ENCODE measurements around the gene CEACAM5.
"Not testable (repeated sequence)": the region's sequence is repeated elsewhere in the genome, so short reads cannot be mapped to it uniquely, and the experiment has no call there.

The CEACAM5 gene

GRCh38 chr19:41745756-41746155, 37.3 kb downstream of the CEACAM5 start:
- no peak for DNase-seq

GRCh38 chr19:41746593-41747227, 38.3 kb downstream of the CEACAM5 start:
- DNase-seq: peak; percentile 91

GRCh38 chr19:41748012-41748411, 39.6 kb downstream of the CEACAM5 start:
- DNase-seq: no peak

GRCh38 chr19:41750248-41751134, 42.1 kb downstream of the CEACAM5 start:
- DNase-seq: peak; percentile 52

GRCh38 chr19:41753159-41753558, 44.7 kb downstream of the CEACAM5 start:
- peak; percentile 34 for DNase-seq

GRCh38 chr19:41753936-41754529, 45.6 kb downstream of the CEACAM5 start:
- peak; percentile 62 for DNase-seq

GRCh38 chr19:41755328-41755913, 47.0 kb downstream of the CEACAM5 start, which contains the start of gene CEACAM6:
CEACAM6 (plus strand) TSS chr19:41755530; CDS start chr19:41755639, 109 bp downstream.
- DNase-seq: no peak

GRCh38 chr19:41758846-41759245, 50.4 kb downstream of the CEACAM5 start:
- DNase-seq: no peak

GRCh38 chr19:41767115-41767514, 58.7 kb downstream of the CEACAM5 start:
- no peak for DNase-seq

GRCh38 chr19:41768105-41768504, 59.7 kb downstream of the CEACAM5 start:
- DNase-seq: not testable (repeated sequence)

GRCh38 chr19:41769608-41770007, 61.2 kb downstream of the CEACAM5 start:
- DNase-seq: no peak

- DNase-seq: no peak
These were observed 63.0 kb downstream of the CEACAM5 start for GRCh38 chr19:41771410-41771809.

GRCh38 chr19:41774515-41774980, 66.1 kb downstream of the CEACAM5 start:
- peak; percentile 99 for DNase-seq

- DNase-seq: peak; percentile 54
These were observed 68.3 kb downstream of the CEACAM5 start for GRCh38 chr19:41776700-41777099.
